GM18505 (cell line): ENCODE measurements around the gene MTIF3.

Experiments
- ATAC-seq: cut with Tn5 transposase; IDR thresholded peaks from one replicate; pipeline ENCODE4 v1.9.1; 2021; ENCODE audit not compliant: unreplicated experiment
- POLR2A ChIP-seq: IDR thresholded peaks from 4 replicates; pipeline ENCODE4 v1.6.1; 2011; ENCODE audit warnings: borderline replicate concordance; ENCODE audit not compliant: insufficient read depth, insufficient read length; ENCODE audit errors: extremely low read depth

The MTIF3 gene

GRCh38 chr13:27442797-27443196 is 7.6 kb downstream of the MTIF3 start:
- ATAC-seq: no peak
- no peak for TF ChIP-seq POLR2A

DNA sequence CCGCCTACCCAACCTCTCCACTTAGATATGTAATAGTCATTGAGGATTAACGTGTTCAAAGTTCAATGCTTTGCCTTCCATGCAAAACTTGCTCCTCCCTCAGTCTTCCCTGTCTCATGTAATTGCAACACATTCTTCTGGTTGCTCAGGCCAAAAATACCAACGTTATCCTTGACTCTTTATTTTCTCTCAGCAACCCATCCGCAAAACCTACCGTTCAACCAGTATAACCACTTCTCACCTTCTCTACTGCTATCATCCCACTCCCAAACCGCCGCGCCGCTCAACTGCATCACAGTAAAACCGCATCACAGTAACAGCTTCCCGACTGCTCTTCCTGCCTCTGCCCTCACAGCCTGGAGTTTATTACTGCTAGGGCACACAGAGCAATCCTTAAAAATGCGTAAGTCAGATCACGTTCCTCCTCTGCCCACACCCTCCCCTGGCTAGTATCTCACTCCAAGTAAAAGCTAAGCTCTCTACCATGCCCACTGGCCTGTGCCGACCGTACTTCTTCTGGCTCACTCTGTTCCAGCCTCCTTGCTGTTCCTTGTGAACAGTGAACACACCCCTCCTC is 8.2 kb downstream of the MTIF3 start:
- no peak for ATAC-seq
- TF ChIP-seq POLR2A: no peak

DNA sequence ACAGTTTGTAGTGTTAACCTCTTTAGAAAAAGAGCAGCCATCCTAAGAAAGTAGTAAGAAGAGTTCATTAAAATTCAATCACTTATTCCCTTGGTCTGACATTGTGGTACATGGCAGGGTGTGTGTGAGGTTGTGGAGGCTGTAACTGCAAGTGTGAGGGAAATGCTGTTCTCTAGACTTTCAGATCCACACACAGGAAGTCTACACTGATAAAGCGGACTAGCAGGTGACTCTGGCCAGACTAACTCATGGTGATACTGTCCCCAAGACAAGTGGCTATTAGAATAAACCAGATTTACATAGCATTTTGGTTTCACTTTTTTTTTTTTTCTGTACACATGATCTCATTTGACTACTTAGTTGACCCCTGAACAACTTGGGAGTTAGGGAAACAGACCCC is 10.0 kb downstream of the MTIF3 start:
- ATAC-seq: no peak
- no peak for TF ChIP-seq POLR2A

DNA sequence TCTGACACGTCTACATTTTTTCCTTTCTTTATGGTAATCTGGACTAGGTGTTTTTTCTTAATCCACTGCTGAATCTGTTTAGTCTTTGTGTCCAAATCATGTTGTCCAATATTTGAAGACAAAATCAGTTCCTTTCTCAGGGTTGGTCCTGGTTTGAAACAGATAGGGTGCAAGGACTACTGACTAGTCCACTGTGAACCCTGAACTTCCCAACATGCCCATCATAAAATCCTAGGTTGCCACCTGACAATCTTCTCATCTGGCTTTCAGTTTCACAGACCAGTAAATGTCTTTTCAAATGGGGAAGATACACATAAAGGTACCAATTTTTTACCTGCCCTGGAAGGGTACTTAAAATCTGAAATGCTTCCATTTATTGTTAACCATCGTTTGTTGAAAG is 13.2 kb downstream of the MTIF3 start:
- ATAC-seq: no peak
- TF ChIP-seq POLR2A: no peak

DNA sequence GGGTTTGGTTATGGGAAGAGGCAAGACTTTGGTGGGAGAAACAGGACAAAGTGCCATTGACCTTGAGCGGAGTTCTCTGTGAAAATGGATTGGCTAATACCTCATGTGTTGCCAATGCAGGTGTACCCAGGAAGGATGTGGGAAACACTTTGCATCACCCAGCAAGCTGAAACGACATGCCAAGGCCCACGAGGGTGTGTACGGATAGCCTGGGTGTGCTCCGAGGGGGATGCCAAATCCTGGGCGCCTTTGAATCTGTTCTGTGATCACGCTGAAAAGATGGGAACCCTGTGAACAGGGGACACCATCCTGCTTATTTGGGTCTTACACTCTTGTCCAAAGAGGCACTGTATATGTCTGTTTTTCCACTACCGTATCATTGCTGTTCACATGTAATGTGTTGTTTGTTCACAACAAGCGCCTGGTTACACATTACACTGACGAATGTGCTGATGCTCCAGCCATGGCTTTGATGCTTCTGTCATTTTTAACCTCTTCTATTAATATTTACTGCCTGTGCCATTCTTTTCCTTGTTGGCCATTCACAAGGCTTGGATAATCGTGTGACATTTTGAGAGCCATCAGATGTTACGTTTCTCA is 17.7 kb downstream of the MTIF3 start:
- no peak for TF ChIP-seq POLR2A
- no peak for ATAC-seq

DNA sequence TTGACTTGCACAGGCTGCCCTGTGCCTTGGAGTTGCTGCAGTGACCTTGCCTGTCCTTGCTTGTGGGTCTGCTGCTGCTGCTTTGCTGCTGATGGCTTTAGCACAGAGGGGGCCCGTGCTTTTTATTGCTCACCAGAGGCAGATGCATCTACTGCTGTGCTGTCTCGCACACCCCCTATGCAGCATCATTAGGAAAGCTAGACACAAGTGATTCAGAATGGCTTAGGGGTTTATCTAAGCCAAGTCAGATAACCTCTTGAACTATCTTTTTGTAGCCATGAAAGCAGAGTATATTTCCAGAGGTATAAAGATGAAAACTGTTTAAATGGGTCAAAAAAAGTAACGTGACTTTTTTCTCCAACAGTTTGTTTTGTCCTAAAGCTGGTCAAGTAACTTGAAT is 18.2 kb downstream of the MTIF3 start:
- ATAC-seq: no peak
- TF ChIP-seq POLR2A: no peak

- ATAC-seq: no peak
- TF ChIP-seq POLR2A: no peak
Measured at GRCh38 chr13:27428160-27428559, 22.2 kb downstream of the MTIF3 start.

DNA sequence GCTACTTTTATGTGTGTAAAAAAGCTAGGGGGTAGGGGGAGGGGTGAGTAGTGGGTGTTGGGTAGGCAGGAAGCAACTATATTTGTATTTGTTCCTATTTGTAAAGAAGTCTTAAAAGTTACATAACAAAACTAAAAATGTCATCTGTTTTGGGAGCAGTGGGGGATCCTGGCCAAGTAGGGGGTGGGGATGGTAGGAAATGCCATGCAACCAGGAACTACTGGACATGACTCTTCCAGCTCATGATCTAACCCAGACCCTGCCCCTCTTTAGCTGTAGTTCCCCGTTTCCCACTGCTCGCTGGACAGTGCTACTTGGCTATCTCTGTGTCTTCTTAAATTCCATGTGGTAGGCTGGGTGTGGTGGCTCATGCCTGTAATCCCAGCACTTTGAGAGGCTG is 22.7 kb downstream of the MTIF3 start:
- no peak for ATAC-seq
- TF ChIP-seq POLR2A: no peak

DNA sequence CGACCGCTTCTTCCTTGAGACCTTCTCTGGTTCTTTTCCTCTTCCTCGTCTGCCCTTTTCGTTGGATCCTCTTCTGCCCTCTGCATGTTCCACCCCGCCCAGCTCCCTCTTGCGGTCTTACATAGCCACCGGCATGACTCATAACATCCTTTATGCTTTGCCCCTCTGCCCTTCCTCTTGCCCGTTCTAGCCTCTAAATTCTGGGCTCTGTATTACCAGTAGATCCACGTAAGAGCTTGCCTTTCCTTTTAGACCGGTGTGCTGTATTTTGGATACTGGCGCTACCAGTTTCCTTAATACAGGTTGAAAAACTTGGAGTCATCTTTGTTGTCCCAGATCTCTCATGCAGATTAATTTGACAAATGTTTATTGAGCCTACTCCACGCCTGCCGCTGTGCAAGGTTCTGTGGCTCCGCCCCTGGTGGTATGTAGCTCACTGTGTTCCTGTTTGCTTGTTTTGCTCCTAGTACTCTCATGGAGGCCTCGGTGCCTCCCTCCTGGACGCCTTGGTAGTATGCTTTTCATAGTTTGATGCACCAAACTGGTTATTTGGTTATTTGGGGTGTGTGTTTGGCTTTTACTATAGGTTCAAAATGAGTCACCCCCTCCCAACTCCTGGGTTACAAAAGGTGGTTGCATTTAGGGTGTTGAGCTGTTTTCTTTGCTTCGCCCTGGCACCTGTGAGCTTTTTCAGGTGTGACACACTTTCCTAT is 24.3 kb downstream of the MTIF3 start:
- peak; percentile 49 for ATAC-seq
- no peak for TF ChIP-seq POLR2A

DNA sequence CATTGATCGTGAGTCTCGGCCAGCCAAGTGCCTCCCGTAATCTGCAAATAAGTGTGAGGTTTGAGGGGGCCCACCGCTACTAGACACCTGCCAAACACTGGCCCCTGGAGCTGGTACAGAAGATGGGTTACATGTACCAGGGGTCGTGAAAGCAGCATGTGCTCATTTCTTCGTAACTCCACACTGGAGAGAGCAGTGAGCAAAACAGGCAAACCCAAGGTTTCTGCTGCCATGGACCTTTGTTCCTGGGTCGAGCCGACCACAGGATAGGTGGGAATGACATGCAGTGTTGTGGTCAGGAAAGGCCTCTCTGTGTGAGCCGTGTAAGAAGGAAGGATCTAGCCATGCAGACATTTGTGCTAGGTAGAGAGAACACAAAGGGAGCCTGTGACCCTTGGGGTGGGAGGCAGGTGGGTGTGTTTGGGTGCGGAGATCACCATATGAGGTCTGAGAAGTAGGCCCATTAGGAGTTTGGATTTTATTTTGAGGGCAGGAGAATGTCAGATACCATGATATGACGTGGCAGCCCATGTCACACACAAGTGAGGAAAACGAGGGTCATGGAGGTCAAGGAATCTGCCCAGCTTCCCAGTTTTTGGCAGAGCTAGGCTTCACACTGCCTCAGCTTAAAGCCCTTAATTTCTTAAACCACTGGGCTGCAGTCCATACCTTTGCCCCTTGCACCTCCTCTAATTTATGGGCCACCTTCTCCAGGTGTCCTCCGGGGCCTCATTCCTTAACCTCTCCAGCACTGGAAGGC is 25.0 kb downstream of the MTIF3 start:
- ATAC-seq: peak; percentile 0
- no peak for TF ChIP-seq POLR2A

DNA sequence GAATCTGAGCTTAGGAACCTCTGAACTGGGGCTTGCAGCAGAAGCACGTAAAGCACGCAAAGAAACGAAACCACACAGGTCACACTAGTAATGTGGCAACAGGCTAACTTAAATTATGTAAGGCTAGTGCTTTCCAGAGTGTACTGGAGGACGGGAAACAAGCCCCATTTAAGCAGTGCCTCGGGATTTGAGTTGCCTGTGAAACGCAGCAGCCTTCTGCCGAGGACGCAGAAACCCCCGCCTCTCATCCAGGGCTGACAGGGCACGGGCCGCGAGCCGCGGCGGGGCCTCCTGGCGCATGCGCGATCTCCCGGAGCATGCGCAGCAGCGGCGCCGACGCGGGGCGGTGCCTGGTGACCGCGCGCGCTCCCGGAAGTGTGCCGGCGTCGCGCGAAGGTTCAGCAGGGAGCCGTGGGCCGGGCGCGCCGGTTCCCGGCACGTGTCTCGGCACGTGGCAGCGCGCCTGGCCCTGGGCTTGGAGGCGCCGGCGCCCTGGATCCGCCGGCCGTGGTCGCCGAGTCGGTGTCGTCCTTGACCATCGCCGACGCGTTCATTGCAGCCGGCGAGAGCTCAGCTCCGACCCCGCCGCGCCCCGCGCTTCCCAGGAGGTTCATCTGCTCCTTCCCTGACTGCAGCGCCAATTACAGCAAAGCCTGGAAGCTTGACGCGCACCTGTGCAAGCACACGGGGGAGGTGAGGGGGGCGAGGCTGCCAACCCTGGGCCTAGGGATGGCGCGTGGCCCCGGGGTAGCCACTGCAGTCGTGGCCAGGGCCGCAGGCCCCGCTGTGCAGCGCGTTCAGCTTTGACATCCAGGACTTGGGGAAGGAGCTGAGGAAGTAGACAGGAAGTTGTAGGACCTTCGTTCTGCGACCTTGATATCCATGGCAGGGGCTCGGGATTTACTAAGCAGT is 25.9 kb downstream of the MTIF3 start, which contains the start of gene GTF3A:
TSS of gene GTF3A (plus strand) at position 374 of the 912 bp plus-strand sequence.
- peak; percentile 98 for TF ChIP-seq POLR2A
- ATAC-seq: peak; percentile 82

DNA sequence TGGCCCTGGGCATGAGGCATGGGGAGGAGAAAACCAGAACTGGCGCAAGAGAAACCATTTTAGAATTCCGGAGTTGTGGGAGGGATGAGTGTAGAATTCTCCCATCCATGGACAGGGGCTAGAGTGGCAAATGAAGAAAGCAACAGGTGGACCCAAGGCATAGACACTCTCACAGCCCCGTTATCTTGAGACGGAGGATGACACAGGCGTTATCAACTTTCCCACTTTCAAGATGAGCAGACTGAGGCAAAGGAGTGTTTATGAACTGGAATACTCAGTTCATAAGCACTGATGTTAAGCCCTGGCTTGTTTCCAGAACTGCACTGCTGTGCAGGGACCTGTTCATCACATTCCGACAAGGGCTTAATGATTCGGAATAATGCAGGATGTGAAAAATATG is 27.0 kb downstream of the MTIF3 start:
- no peak for TF ChIP-seq POLR2A
- no peak for ATAC-seq
